ENCODE data around the gene PRODH.

DNA sequence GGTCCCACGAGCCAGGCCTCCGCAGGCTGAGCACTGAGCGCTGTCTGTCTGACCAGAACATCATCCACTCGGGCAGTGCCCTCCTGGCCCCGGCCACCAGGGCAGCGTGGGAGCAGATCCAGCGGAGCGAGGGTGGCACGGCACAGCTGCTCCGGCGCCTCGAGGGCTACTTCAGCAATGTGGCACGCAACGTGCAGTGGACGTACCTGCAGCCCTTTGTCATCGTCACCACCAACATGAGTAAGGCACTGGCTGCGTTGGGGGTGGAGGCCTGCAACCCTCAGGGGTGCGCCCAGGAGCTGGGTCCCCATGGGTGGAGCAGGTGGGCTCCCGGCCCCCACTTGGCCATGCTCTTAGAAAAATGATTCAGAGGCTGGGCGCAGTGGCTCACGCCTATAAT lies 49.7 kb upstream of the PRODH start:
- TF ChIP-seq, protein P1, sequence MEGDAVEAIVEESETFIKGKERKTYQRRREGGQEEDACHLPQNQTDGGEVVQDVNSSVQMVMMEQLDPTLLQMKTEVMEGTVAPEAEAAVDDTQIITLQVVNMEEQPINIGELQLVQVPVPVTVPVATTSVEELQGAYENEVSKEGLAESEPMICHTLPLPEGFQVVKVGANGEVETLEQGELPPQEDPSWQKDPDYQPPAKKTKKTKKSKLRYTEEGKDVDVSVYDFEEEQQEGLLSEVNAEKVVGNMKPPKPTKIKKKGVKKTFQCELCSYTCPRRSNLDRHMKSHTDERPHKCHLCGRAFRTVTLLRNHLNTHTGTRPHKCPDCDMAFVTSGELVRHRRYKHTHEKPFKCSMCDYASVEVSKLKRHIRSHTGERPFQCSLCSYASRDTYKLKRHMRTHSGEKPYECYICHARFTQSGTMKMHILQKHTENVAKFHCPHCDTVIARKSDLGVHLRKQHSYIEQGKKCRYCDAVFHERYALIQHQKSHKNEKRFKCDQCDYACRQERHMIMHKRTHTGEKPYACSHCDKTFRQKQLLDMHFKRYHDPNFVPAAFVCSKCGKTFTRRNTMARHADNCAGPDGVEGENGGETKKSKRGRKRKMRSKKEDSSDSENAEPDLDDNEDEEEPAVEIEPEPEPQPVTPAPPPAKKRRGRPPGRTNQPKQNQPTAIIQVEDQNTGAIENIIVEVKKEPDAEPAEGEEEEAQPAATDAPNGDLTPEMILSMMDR (IDR thresholded peaks at IDR 0.05) = no peak
- TF ChIP-seq POLR2AphosphoS5 (IDR thresholded peaks at IDR 0.05) = no peak
- no peak for TF ChIP-seq POLR2A (IDR thresholded peaks at IDR 0.05)

Data from suprapubic skin (tissue), 4 donors.